Smooth muscle cell (in vitro differentiated cells): ENCODE data around the gene NFYC. TPM values are rescaled to one million over a fixed set of nuclear protein-coding genes. Genes with fewer than 3 reads are reported as not detected.

Experiments used
- DNase-seq: peaks from one replicate; lab custom pipeline; 2025; ENCODE audit not compliant: unreplicated experiment; lab: John Stamatoyannopoulos, UW
- H2AFZ ChIP-seq: fragments of 200-600 bp; sonication (generic); 2 replicates; pipeline ENCODE4 v1.6.0; 2016; ENCODE audit warnings: antibody characterized with exemption, low read depth, mild to moderate bottlenecking
- H3F3A ChIP-seq: fragments of 200-600 bp; sonication (generic); 2 replicates; pipeline ENCODE4 v1.6.0; 2017; ENCODE audit warnings: antibody characterized with exemption, low read depth
- H3K27ac ChIP-seq: fragments of 200-600 bp; sonication (generic); 2 replicates; pipeline ENCODE4 v1.5.1; 2016; ENCODE audit warnings: low read depth, mild to moderate bottlenecking
- H3K27me3 ChIP-seq: fragments of 200-600 bp; sonication (generic); 2 replicates; pipeline ENCODE4 v1.6.1; 2016; ENCODE audit warnings: low read depth, mild to moderate bottlenecking
- H3K36me3 ChIP-seq: fragments of 200-600 bp; sonication (generic); 2 replicates; pipeline ENCODE4 v1.5.1; 2016; ENCODE audit warnings: low read depth
- H3K4me1 ChIP-seq: fragments of 200-600 bp; sonication (generic); 2 replicates; pipeline ENCODE4 v1.5.1; 2016; ENCODE audit warnings: low read depth
- H3K4me2 ChIP-seq: fragments of 200-600 bp; sonication (generic); 2 replicates; pipeline ENCODE4 v1.6.0; 2016; ENCODE audit warnings: mild to moderate bottlenecking
- H3K4me3 ChIP-seq: fragments of 200-600 bp; sonication (generic); 2 replicates; pipeline ENCODE4 v1.5.1; 2016; ENCODE audit warnings: mild to moderate bottlenecking
- H3K79me2 ChIP-seq: fragments of 200-600 bp; sonication (generic); 2 replicates; pipeline ENCODE4 v1.6.0; 2016; ENCODE audit warnings: low read depth, mild to moderate bottlenecking
- H3K9ac ChIP-seq: fragments of 200-600 bp; sonication (generic); 2 replicates; pipeline ENCODE4 v1.6.0; 2016; ENCODE audit warnings: low read depth
- H3K9me3 ChIP-seq: fragments of 200-600 bp; sonication (generic); replicated peaks from 2 replicates; pipeline ENCODE4 v1.5.1; 2016; ENCODE audit warnings: low read depth
- H4K20me1 ChIP-seq: fragments of 200-600 bp; sonication (generic); 2 replicates; pipeline ENCODE4 v1.6.0; 2016; ENCODE audit warnings: low read depth
- WGBS: methylation state at CpG from one replicate; pipeline ENCODE4 v1.1.7; 2016; ENCODE audit warnings: low lambda C conversion rate; 5-methylcytosine and 5-hydroxymethylcytosine counted together
- polyA plus RNA-seq: library from polyadenylated mRNA; unstranded; fragments of >200 nt; fragmentation: Nextera tagmentation; extraction: Ambion mirVana; gene quantifications from 2 replicates; pipeline ENCODE4 v1.2.1, GENCODE V29; 2016
- total RNA-seq: library from RNA; depleted of rRNA; stranded (reverse); fragments of >200 nt; gene quantifications from 2 replicates; pipeline ENCODE4 v1.2.3, GENCODE V29; 2014
- TF ChIP-seq, protein P1 (sequence below): fragments of 200-600 bp; sonication (generic); IDR thresholded peaks from 2 replicates; pipeline ENCODE4 v1.5.1; 2017; ENCODE audit warnings: borderline replicate concordance, mild to moderate bottlenecking, antibody characterized with exemption; ENCODE audit not compliant: insufficient read depth, poor library complexity, severe bottlenecking

Gene NFYC
- total and polyA plus RNA-seq, 2 experiments from 2014 or later, result 18.1 to 28.6 TPM

GRCh38 chr1:40715491-40716059, 24.1 kb downstream of the NFYC start:
- no peak overlapping the region for H3K4me2 ChIP-seq
- no peak overlapping the region for H3K4me3 ChIP-seq
- no peak overlapping the region for H3K9ac ChIP-seq
- H3K9me3 ChIP-seq, result no peaks in the 10 kb centered on the region
- DNase-seq, result no peak
- TF ChIP-seq, protein P1, sequence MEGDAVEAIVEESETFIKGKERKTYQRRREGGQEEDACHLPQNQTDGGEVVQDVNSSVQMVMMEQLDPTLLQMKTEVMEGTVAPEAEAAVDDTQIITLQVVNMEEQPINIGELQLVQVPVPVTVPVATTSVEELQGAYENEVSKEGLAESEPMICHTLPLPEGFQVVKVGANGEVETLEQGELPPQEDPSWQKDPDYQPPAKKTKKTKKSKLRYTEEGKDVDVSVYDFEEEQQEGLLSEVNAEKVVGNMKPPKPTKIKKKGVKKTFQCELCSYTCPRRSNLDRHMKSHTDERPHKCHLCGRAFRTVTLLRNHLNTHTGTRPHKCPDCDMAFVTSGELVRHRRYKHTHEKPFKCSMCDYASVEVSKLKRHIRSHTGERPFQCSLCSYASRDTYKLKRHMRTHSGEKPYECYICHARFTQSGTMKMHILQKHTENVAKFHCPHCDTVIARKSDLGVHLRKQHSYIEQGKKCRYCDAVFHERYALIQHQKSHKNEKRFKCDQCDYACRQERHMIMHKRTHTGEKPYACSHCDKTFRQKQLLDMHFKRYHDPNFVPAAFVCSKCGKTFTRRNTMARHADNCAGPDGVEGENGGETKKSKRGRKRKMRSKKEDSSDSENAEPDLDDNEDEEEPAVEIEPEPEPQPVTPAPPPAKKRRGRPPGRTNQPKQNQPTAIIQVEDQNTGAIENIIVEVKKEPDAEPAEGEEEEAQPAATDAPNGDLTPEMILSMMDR, result no peak
- H3K36me3 ChIP-seq, result no peaks in the 10 kb centered on the region
- 96% methylated on average over 4 of the region's 4 CpGs for WGBS
- no peak overlapping the region for H3K27ac ChIP-seq
- peaks cover 17% of the 10 kb centered on the region for H3K4me1 ChIP-seq
- peaks cover 35% of the 10 kb centered on the region for H4K20me1 ChIP-seq
- H3K79me2 ChIP-seq, result peaks cover 68% of the 10 kb centered on the region
- no peaks in the 10 kb centered on the region for H3F3A ChIP-seq
- H2AFZ ChIP-seq, result no peak overlapping the region
- H3K27me3 ChIP-seq, result no peaks in the 10 kb centered on the region

DNA sequence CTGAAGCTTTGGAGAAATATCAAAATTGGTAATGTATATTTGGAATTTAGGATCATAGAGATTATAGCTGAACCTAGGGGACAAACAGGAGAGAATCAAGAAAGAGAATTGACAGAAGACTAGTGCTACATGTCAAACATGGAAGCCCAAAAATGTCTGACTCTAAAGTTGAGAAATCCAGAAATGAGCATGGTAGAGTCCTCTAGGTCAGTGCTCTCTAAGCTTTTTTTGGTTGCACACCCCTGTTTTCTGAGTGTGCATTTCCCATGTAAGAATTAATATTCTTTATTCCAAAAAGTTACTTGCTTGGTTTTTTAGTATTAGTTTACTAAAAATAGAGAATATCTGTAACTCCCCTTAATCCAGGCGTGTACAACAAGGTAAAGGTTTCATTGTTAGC, 25.6 kb downstream of the NFYC start:
- Histone ChIP-seq H4K20me1 (peaks cover 48% of the 10 kb centered on the region), H2AFZ (no peak overlapping the region), H3K9me3 (no peaks in the 10 kb centered on the region), H3K9ac (no peak overlapping the region), H3K27ac (no peak overlapping the region), H3K4me1 (peaks cover 2% of the 10 kb centered on the region), H3K4me2 (no peak overlapping the region), H3K79me2 (peaks cover 64% of the 10 kb centered on the region), H3K27me3 (no peaks in the 10 kb centered on the region), H3K36me3 (no peaks in the 10 kb centered on the region), H3K4me3 (no peak overlapping the region), H3F3A (peaks cover 2% of the 10 kb centered on the region)
- TF ChIP-seq, protein P1, result no peak
- DNase-seq, result no peak
- 100% methylated on average over 1 of the region's 1 CpG for WGBS

DNA sequence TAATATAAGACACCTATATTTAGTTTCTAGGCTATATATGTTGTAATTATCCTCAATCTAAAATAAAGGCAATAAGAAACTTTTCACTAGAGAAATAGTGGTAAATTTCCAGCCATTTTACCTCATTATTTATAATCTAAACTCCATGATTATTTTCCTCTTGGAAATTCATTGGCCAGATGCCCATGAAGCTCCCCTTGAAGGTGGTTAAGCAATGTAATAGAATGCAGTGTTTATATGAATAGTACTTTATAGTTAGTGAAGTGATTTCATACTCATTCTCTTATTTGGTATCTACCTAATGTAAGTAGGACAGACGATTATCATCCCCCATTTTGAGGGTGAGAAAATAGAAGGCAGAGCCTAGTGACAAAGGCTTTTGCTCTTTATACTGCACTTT, 26.5 kb downstream of the NFYC start:
- no peak for DNase-seq

DNA sequence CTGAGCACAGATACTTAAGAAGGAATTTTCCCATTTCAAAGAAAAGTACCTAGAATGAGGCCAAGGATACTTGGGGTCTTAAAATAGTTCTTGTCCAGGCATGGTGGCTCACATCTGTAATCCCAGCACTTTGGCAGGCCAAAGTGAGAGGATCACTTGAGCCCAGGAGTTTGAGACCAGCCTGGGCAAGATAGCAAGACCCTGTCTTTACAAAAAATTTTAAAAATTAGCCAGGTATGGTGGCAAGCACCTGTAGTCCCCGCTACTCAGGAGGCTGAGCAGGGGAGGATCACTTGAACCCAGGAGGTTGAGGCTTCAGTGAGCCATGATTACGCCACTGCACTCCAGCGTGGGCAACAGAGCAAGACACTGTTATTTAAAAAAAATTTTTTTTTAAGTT, 29.0 kb downstream of the NFYC start:
- H3K79me2 ChIP-seq, result peaks cover 56% of the 10 kb centered on the region
- no peak overlapping the region for H3K9ac ChIP-seq
- peaks cover 75% of the 10 kb centered on the region for H4K20me1 ChIP-seq
- 97% methylated on average over 3 of the region's 3 CpGs for WGBS
- no peak overlapping the region for H2AFZ ChIP-seq
- H3K4me2 ChIP-seq, result no peak overlapping the region
- no peaks in the 10 kb centered on the region for H3K4me1 ChIP-seq
- H3F3A ChIP-seq, result peaks cover 2% of the 10 kb centered on the region
- no peak overlapping the region for H3K27ac ChIP-seq
- no peak overlapping the region for H3K4me3 ChIP-seq
- no peaks in the 10 kb centered on the region for H3K36me3 ChIP-seq
- no peak for DNase-seq
- H3K9me3 ChIP-seq, result no peaks in the 10 kb centered on the region
- TF ChIP-seq, protein P1, result no peak
- no peaks in the 10 kb centered on the region for H3K27me3 ChIP-seq

More for the DNA sequence above, 26.5 kb downstream of the NFYC start:
- WGBS, result 92% methylated on average over 1 of the region's 1 CpG
- Histone ChIP-seq H4K20me1 (peaks cover 56% of the 10 kb centered on the region), H3K4me3 (no peak overlapping the region), H2AFZ (no peak overlapping the region), H3K36me3 (no peaks in the 10 kb centered on the region), H3F3A (peaks cover 2% of the 10 kb centered on the region), H3K9ac (no peak overlapping the region), H3K79me2 (peaks cover 66% of the 10 kb centered on the region), H3K27me3 (no peaks in the 10 kb centered on the region), H3K4me2 (no peak overlapping the region), H3K27ac (no peak overlapping the region), H3K9me3 (no peaks in the 10 kb centered on the region), H3K4me1 (no peaks in the 10 kb centered on the region)
- TF ChIP-seq, protein P1, result no peak
